H1 (cell line): ENCODE results near the gene GPR171. TPM values are rescaled to one million over a fixed set of nuclear protein-coding genes. Genes with fewer than 3 reads are reported as not detected.
A peak's percentile ranks its signal among the peaks of the same experiment; 100 is the strongest.

Experiments used
- CTCF ChIA-PET: fragments of 300-600 bp; sonication (Branson Sonifier 250); formaldehyde crosslinking; loops from one replicate; lab custom pipeline; 2021; ENCODE audit not compliant: partially characterized antibody; lab: Charles Lee
- POLR2A ChIA-PET: fragments of 300-600 bp; sonication (Branson Sonifier 250); formaldehyde crosslinking; loops from one replicate; lab custom pipeline; 2021; ENCODE audit warnings: inconsistent platforms; ENCODE audit not compliant: partially characterized antibody; lab: Charles Lee
- DNase-seq, 2 experiments: peaks; one replicate each; pipeline versions ENCODE4 v3.0.0 to v3.0.0-alpha.2; 2010 to 2022; ENCODE audit warnings: low spot score in 2 of 2, low read depth in 1 of 2, mixed read lengths in 1 of 2
- FAIRE-seq: peaks from 2 replicates; lab custom pipeline; 2011; peaks lifted over from hg19 to GRCh38; lab: Jason Lieb, UNC
- H2AFZ ChIP-seq: 2 replicates; pipeline ENCODE4 v1.8.1; 2012; ENCODE audit warnings: low read length, inconsistent platforms
- H2AK5ac ChIP-seq: 2 replicates; pipeline ENCODE4 v1.6.1; 2013; ENCODE audit warnings: low read depth, low read length
- H2BK120ac ChIP-seq: replicated peaks from 2 replicates; pipeline ENCODE3; 2013; ENCODE audit warnings: low read depth, low read length, inconsistent platforms
- H2BK12ac ChIP-seq: 2 replicates; pipeline ENCODE4 v1.6.1; 2013; ENCODE audit warnings: low read depth, low read length
- H2BK15ac ChIP-seq: 2 replicates; pipeline ENCODE4 v1.6.1; 2013; ENCODE audit warnings: low read length
- H2BK20ac ChIP-seq: 2 replicates; pipeline ENCODE4 v1.6.1; 2013; ENCODE audit warnings: low read length
- H2BK5ac ChIP-seq: 2 replicates; pipeline ENCODE4 v1.6.1; 2013; ENCODE audit warnings: low read depth, low read length
- H3K14ac ChIP-seq: 2 replicates; pipeline ENCODE4 v1.6.1; 2013; ENCODE audit warnings: inconsistent platforms; ENCODE audit not compliant: insufficient read length
- H3K18ac ChIP-seq: 2 replicates; pipeline ENCODE4 v1.6.1; 2013; ENCODE audit warnings: low read length; ENCODE audit errors: extremely low read depth
- H3K23ac ChIP-seq: 2 replicates; pipeline ENCODE4 v1.6.1; 2013; ENCODE audit warnings: inconsistent platforms; ENCODE audit not compliant: insufficient read length
- H3K23me2 ChIP-seq: 2 replicates; pipeline ENCODE4 v1.6.1; 2013; ENCODE audit warnings: low read depth, low read length
- H3K27ac ChIP-seq: 2 replicates; pipeline ENCODE4 v1.6.1; 2011; ENCODE audit warnings: low read depth, low read length, inconsistent platforms
- H3K27me3 ChIP-seq, 4 experiments: replicated peaks in 1 of 4; 1 replicate in 1 of 4; 2 replicates in 3 of 4; pipeline versions ENCODE4 v1.6.1 to v1.8.1; 2011 to 2013; ENCODE audit warnings: low read length in 3 of 4, mild to moderate bottlenecking in 3 of 4, inconsistent platforms in 2 of 4, mixed read lengths in 2 of 4, moderate library complexity in 1 of 4; ENCODE audit not compliant: control insufficient read depth in 3 of 4, insufficient read depth in 3 of 4; ENCODE audit errors: extremely low read depth in 1 of 4
- H3K36me3 ChIP-seq, 4 experiments: 2 replicates each; pipeline versions ENCODE4 v1.6.1 to v1.8.1; 2011 to 2013; ENCODE audit warnings: mild to moderate bottlenecking in 4 of 4, low read length in 3 of 4, moderate library complexity in 2 of 4, control low read depth in 1 of 4, inconsistent platforms in 1 of 4; ENCODE audit not compliant: insufficient read depth in 4 of 4, control insufficient read depth in 2 of 4
- H3K4ac ChIP-seq: replicated peaks from 2 replicates; pipeline ENCODE3; 2013; ENCODE audit warnings: low read length, low read depth, mixed read lengths, inconsistent platforms; ENCODE audit not compliant: insufficient read length
- H3K4me1 ChIP-seq, 4 experiments: replicated peaks in 1 of 4; 1 replicate in 1 of 4; 2 replicates in 3 of 4; pipeline versions ENCODE4 v1.6.1 to v1.8.1; 2011 to 2013; ENCODE audit warnings: low read length in 3 of 4, inconsistent platforms in 2 of 4, mixed read lengths in 1 of 4; ENCODE audit not compliant: insufficient read depth in 4 of 4, control insufficient read depth in 3 of 4
- H3K4me2 ChIP-seq, 2 experiments: 2 replicates each; pipeline versions ENCODE4 v1.6.1 to v1.8.1; 2011 to 2013; ENCODE audit warnings: low read depth in 2 of 2, low read length in 2 of 2, control low read depth in 1 of 2, inconsistent platforms in 1 of 2, mild to moderate bottlenecking in 1 of 2; ENCODE audit not compliant: insufficient read depth in 1 of 2
- H3K4me3 ChIP-seq, 4 experiments: fragments of 200-600, 300-600 bp in 1 of 4; sonication (generic), shearing (Covaris generic), sonication (Bioruptor Twin) in 1 of 4; 2 replicates each; pipeline versions ENCODE4 v1.5.1 to v1.8.1; 2011 to 2016; ENCODE audit warnings: low read length in 4 of 4, low read depth in 3 of 4, control low read depth in 2 of 4, inconsistent platforms in 2 of 4, mild to moderate bottlenecking in 2 of 4, mixed read lengths in 1 of 4, moderate library complexity in 1 of 4; ENCODE audit not compliant: insufficient read depth in 2 of 4; ENCODE audit errors: extremely low read depth in 1 of 4
- H3K56ac ChIP-seq: replicated peaks from 2 replicates; pipeline ENCODE3; 2013; ENCODE audit warnings: low read depth, mild to moderate bottlenecking, mixed read lengths, low read length, inconsistent platforms; ENCODE audit not compliant: insufficient read length
- H3K79me1 ChIP-seq: 2 replicates; pipeline ENCODE4 v1.6.1; 2013; ENCODE audit warnings: low read depth, low read length, control low read depth
- H3K79me2 ChIP-seq, 2 experiments: 2 replicates each; pipeline versions ENCODE4 v1.6.1 to v1.8.1; 2012 to 2013; ENCODE audit warnings: low read length in 2 of 2, mild to moderate bottlenecking in 2 of 2, inconsistent platforms in 1 of 2; ENCODE audit not compliant: insufficient read depth in 2 of 2, control insufficient read depth in 1 of 2
- H3K9ac ChIP-seq, 4 experiments: replicated peaks in 1 of 4; 1 replicate in 1 of 4; 2 replicates in 3 of 4; pipeline versions ENCODE4 v1.6.1 to v1.8.1; 2011 to 2013; ENCODE audit warnings: low read depth in 3 of 4, low read length in 3 of 4, control low read depth in 2 of 4, mild to moderate bottlenecking in 2 of 4, moderate library complexity in 2 of 4, inconsistent platforms in 1 of 4; ENCODE audit errors: extremely low read depth in 1 of 4
- H3K9me3 ChIP-seq, 2 experiments: 2 replicates each; pipeline versions ENCODE4 v1.6.1 to v1.8.1; 2012 to 2013; ENCODE audit warnings: mild to moderate bottlenecking in 2 of 2, moderate library complexity in 2 of 2, control low read depth in 1 of 2, inconsistent platforms in 1 of 2, low read depth in 1 of 2, low read length in 1 of 2, mixed read lengths in 1 of 2; ENCODE audit not compliant: insufficient read depth in 2 of 2
- H4K20me1 ChIP-seq, 2 experiments: replicated peaks in 1 of 2; 2 replicates each; pipeline versions ENCODE3 to v1.8.1; 2011 to 2013; ENCODE audit warnings: inconsistent platforms in 2 of 2, low read length in 2 of 2, mild to moderate bottlenecking in 1 of 2; ENCODE audit not compliant: insufficient read depth in 2 of 2, control insufficient read depth in 1 of 2
- H4K5ac ChIP-seq: 2 replicates; pipeline ENCODE4 v1.6.1; 2013; ENCODE audit warnings: low read length, low read depth, mixed read lengths, inconsistent platforms; ENCODE audit not compliant: insufficient read length
- H4K8ac ChIP-seq: 2 replicates; pipeline ENCODE4 v1.8.0; 2013; ENCODE audit warnings: mild to moderate bottlenecking, moderate library complexity, low read length, inconsistent platforms; ENCODE audit not compliant: insufficient read depth; ENCODE audit errors: extremely low read depth
- H4K91ac ChIP-seq: replicated peaks from 2 replicates; pipeline ENCODE3; 2013; ENCODE audit warnings: low read length, mixed read lengths, inconsistent platforms; ENCODE audit not compliant: insufficient read length
- ATF3 ChIP-seq: IDR thresholded peaks from 2 replicates; pipeline ENCODE4 v1.6.1; 2011; ENCODE audit warnings: low read depth, mild to moderate bottlenecking, low read length; ENCODE audit not compliant: insufficient read depth
- BCL11A ChIP-seq, 2 experiments: IDR thresholded peaks; one replicate each; pipeline ENCODE4 v1.6.1; 2011; ENCODE audit warnings: low read depth in 2 of 2, low read length in 2 of 2, mild to moderate bottlenecking in 2 of 2
- BRCA1 ChIP-seq: IDR thresholded peaks from 2 replicates; pipeline ENCODE4 v1.6.1; 2012; ENCODE audit warnings: low read depth, low read length, improper control_type of control experiment
- CHD1 ChIP-seq: IDR thresholded peaks from 2 replicates; pipeline ENCODE4 v1.6.1; 2012; ENCODE audit warnings: low read depth, low read length, improper control_type of control experiment
- CTBP2 ChIP-seq: IDR thresholded peaks from 2 replicates; pipeline ENCODE4 v1.7.0; 2011; ENCODE audit warnings: borderline replicate concordance, mild to moderate bottlenecking, moderate library complexity, mixed read lengths, low read length; ENCODE audit not compliant: insufficient read depth, insufficient read length
- EGR1 ChIP-seq: IDR thresholded peaks from 2 replicates; pipeline ENCODE4 v1.6.1; 2011; ENCODE audit warnings: low read depth, low read length, borderline replicate concordance
- HDAC6 ChIP-seq: IDR thresholded peaks from one replicate; pipeline ENCODE4 v1.7.1; 2012; ENCODE audit warnings: low read depth, mild to moderate bottlenecking, inconsistent platforms, low read length, moderate library complexity
- POLR2A ChIP-seq, 2 experiments: IDR thresholded peaks; 1 replicate in 1 of 2; 2 replicates in 1 of 2; pipeline ENCODE4 v1.6.1; 2011; ENCODE audit warnings: low read depth in 2 of 2, low read length in 2 of 2, mild to moderate bottlenecking in 2 of 2; ENCODE audit errors: control extremely low read depth in 1 of 2
- POLR2AphosphoS5 ChIP-seq: IDR thresholded peaks from 2 replicates; pipeline ENCODE4 v1.6.1; 2011; ENCODE audit warnings: low read depth, low read length
- RBBP5 ChIP-seq: IDR thresholded peaks from 2 replicates; pipeline ENCODE4 v1.7.1; 2012; ENCODE audit warnings: low read depth, mild to moderate bottlenecking, inconsistent platforms, low read length, moderate library complexity, borderline replicate concordance
- SIRT6 ChIP-seq: IDR thresholded peaks from one replicate; pipeline ENCODE4 v1.7.1; 2012; ENCODE audit warnings: low read length, inconsistent platforms
- WGBS, 2 experiments: shearing (Covaris generic) in 1 of 2; methylation state at CpG; one replicate each; pipeline versions ENCODE4 v1.1.6 to v1.1.7; 2013 to 2015; ENCODE audit warnings: low lambda C conversion rate in 2 of 2, mixed read lengths in 2 of 2, inconsistent platforms in 1 of 2, low coverage in 1 of 2, missing lambda C conversion rate in 1 of 2; ENCODE audit not compliant: insufficient replicate concordance in 2 of 2, insufficient coverage in 1 of 2, insufficient read length in 1 of 2; ENCODE audit errors: extremely low coverage in 1 of 2, missing lambda C conversion rate in 1 of 2; 5-methylcytosine and 5-hydroxymethylcytosine counted together
- polyA plus RNA-seq, 7 experiments: library from polyadenylated mRNA; depleted of rRNA in 3 of 7; stranded (reverse) in 5 of 7; unstranded in 2 of 7; fragments of >200 nt in 5 of 7; fragments of 200-250 nt in 2 of 7; gene quantifications; 1 replicate in 5 of 7; 2 replicates in 1 of 7; 4 replicates in 1 of 7; pipeline versions ENCODE4 v1.2.1 to v1.2.3, GENCODE V29; 2011 to 2013; ENCODE audit warnings: missing spikeins in 2 of 7, mixed read lengths in 2 of 7
- total RNA-seq: library from RNA; stranded (reverse); fragmentation: NEBNext Ultra II Directional; extraction: Animal tissue kit (Norgen Biotek cat#: 25700); gene quantifications from 2 replicates; pipeline ENCODE4 v1.2.1, GENCODE V29; 2021

GPR171 gene
- total and polyA plus RNA-seq, 2 of the 8 experiments (the other 6 are each of a cell fraction or from before 2014, with no cell fraction given) = not detected

GRCh38 chr3:151216641-151217607 lies 13.9 kb upstream of the GPR171 start:
- ChIA-PET CTCF (interaction anchor here (1.0 to 3.0 kb wide), 6 partner anchors 9 to 65 kb away, joined by 3 to 32 read pairs (median 5); no protein-coding TSS in a partner anchor), POLR2A (interaction anchor here (0.6 kb wide), 1 partner anchor 267 kb away, joined by 3 read pairs; no protein-coding TSS in a partner anchor)
- Histone ChIP-seq H3K4me1 (peaks cover 0 to 7% (median 5%) of the 10 kb centered on the region in 4 experiments; a peak in 4 of 7 replicates), H3K23ac (no peak overlapping the region), H2AFZ (no peak overlapping the region), H2BK5ac (no peak overlapping the region), H3K79me1 (no peaks in the 10 kb centered on the region), H3K27me3 (no peaks in the 10 kb centered on the region), H2BK120ac (no peak overlapping the region), H2BK20ac (no peak overlapping the region), H3K23me2 (no peaks in the 10 kb centered on the region), H3K4me3 (no peak overlapping the region), H4K8ac (no peak overlapping the region), H3K14ac (no peak overlapping the region), H3K79me2 (no peaks in the 10 kb centered on the region), H2AK5ac (no peak overlapping the region; the same call in 1 of the 2 replicates), H3K27ac (no peak overlapping the region), H3K9me3 (no peaks in the 10 kb centered on the region; a peak in 1 of 4 replicates), H4K20me1 (no peaks in the 10 kb centered on the region), H3K18ac (peak overlapping the region; percentile 52; the same call in 1 of the 2 replicates), H3K9ac (no peak overlapping the region), H3K4me2 (no peak overlapping the region), H3K36me3 (peaks cover 0 to 5% (median 0%) of the 10 kb centered on the region in 4 experiments; a peak in 1 of 8 replicates), H3K56ac (no peak overlapping the region), H2BK15ac (no peak overlapping the region), H3K4ac (no peak overlapping the region), H4K91ac (no peak overlapping the region), H4K5ac (no peak overlapping the region), H2BK12ac (no peak overlapping the region)
- FAIRE-seq (no peak), DNase-seq (no peak)
- WGBS, 2 experiments = 93% methylated on average over 3 of the region's 3 CpGs; no CpG with 5 or more reads in 1 of the 2 experiments
- TF ChIP-seq CTBP2 (no peak), BCL11A (IDR thresholded peaks at IDR 0.05; ENCODE audit: low read depth in 2 of 2, low read length in 2 of 2) (no peak), POLR2AphosphoS5 (no peak), BRCA1 (no peak), EGR1 (no peak), POLR2A (IDR thresholded peaks at IDR 0.05; ENCODE audit: control extremely low read depth in 1 of 2, low read depth in 2 of 2, low read length in 2 of 2) (no peak), SIRT6 (no peak), RBBP5 (no peak), HDAC6 (no peak), CHD1 (no peak), ATF3 (no peak)
